ENCODE measurements around the gene DEK. TPM values are rescaled to one million over a fixed set of nuclear protein-coding genes. Genes with fewer than 3 reads are reported as not detected.

The DEK gene
- total RNA-seq, 1 experiment from 2014 or later: 260 TPM

GRCh38 chr6:18309046-18309445 is 44.7 kb upstream of the DEK start:
- H3K36me3 ChIP-seq (ENCODE audit: low read depth): no peaks in the 10 kb centered on the region
- no peak overlapping the region for H3K27ac ChIP-seq
- no peak overlapping the region for H2AFZ ChIP-seq
- H3K4me2 ChIP-seq: no peak overlapping the region
- H3K79me2 ChIP-seq (ENCODE audit: low read depth): no peaks in the 10 kb centered on the region
- CTCF ChIA-PET: no interaction called here
- intact Hi-C loops (cut with micrococcal nuclease; ENCODE audit: unreplicated experiment): no loop called here
- H3K4me1 ChIP-seq (replicated peaks; ENCODE audit: insufficient read depth): peaks cover 7% of the 10 kb centered on the region; the same call in 1 of the 2 replicates
- H3K9me2 ChIP-seq (ENCODE audit: insufficient read depth): no peaks in the 10 kb centered on the region
- no peak for DNase-seq
- TF ChIP-seq CTCF (conservative IDR thresholded peaks at IDR 0.05) (no peak), EZH2 (IDR thresholded peaks at IDR 0.05; ENCODE audit: low read depth) (no peak)
- no peaks in the 10 kb centered on the region for H3K27me3 ChIP-seq (ENCODE audit: insufficient read depth, low read depth)
- H3K4me3 ChIP-seq: no peak overlapping the region
- H3K9me3 ChIP-seq (ENCODE audit: insufficient read depth, low read depth): no peaks in the 10 kb centered on the region; the same call in 1 of the 2 replicates
- H4K20me1 ChIP-seq (ENCODE audit: insufficient read depth): no peaks in the 10 kb centered on the region
- H3F3A ChIP-seq (ENCODE audit: insufficient read depth, low read depth): peaks cover 6% of the 10 kb centered on the region; the same call in 1 of the 2 replicates
- POLR2A ChIA-PET (ENCODE audit: unreplicated experiment): no interaction called here
- BruUV-seq (replicated peaks): TSS peak; percentile 45

- H2AFZ ChIP-seq: no peak overlapping the region
- peaks cover 6% of the 10 kb centered on the region; the same call in 1 of the 2 replicates for H3F3A ChIP-seq (ENCODE audit: insufficient read depth, low read depth)
- BruUV-seq (replicated peaks): no TSS peak
Observed at GRCh38 chr6:18308070-18308735, 43.9 kb upstream of the DEK start.

GRCh38 chr6:18306977-18307376 is 42.6 kb upstream of the DEK start:
- Histone ChIP-seq H3K4me1 (replicated peaks; ENCODE audit: insufficient read depth) (peaks cover 7% of the 10 kb centered on the region; the same call in 1 of the 2 replicates), H4K20me1 (ENCODE audit: insufficient read depth) (no peaks in the 10 kb centered on the region), H3K36me3 (ENCODE audit: low read depth) (no peaks in the 10 kb centered on the region), H2AFZ (no peak overlapping the region), H3K79me2 (ENCODE audit: low read depth) (no peaks in the 10 kb centered on the region), H3K27me3 (ENCODE audit: insufficient read depth, low read depth) (no peaks in the 10 kb centered on the region), H3K9me2 (ENCODE audit: insufficient read depth) (no peaks in the 10 kb centered on the region), H3F3A (ENCODE audit: insufficient read depth, low read depth) (peaks cover 6% of the 10 kb centered on the region; the same call in 1 of the 2 replicates), H3K4me3 (no peak overlapping the region), H3K9me3 (ENCODE audit: insufficient read depth, low read depth) (no peaks in the 10 kb centered on the region; the same call in 1 of the 2 replicates), H3K27ac (no peak overlapping the region), H3K4me2 (no peak overlapping the region)
- CTCF ChIA-PET: interaction anchor here (0.7 kb wide), 1 partner anchor 726 kb away, joined by 3 read pairs; no protein-coding TSS in a partner anchor
- peak; percentile 61 to 72 for DNase-seq
- no TSS peak for BruUV-seq (replicated peaks)
- no peak for TF ChIP-seq CTCF (conservative IDR thresholded peaks at IDR 0.05)
- no peak for TF ChIP-seq EZH2 (IDR thresholded peaks at IDR 0.05; ENCODE audit: low read depth)
- POLR2A ChIA-PET (ENCODE audit: unreplicated experiment): interaction anchor here (0.7 kb wide), 3 partner anchors 64 to 591 kb away, joined by 3 to 11 read pairs (median 3); no protein-coding TSS in a partner anchor
- intact Hi-C loops (cut with micrococcal nuclease; ENCODE audit: unreplicated experiment): loop anchor here (2.0 kb wide), 1 partner anchor 42 kb away; the partner anchor contains the start of gene DEK

More at GRCh38 chr6:18308070-18308735, 43.9 kb upstream of the DEK start:
- intact Hi-C loops (cut with micrococcal nuclease; ENCODE audit: unreplicated experiment): no loop called here
- no peaks in the 10 kb centered on the region for H3K9me2 ChIP-seq (ENCODE audit: insufficient read depth)
- peak; percentile 12 to 78 for DNase-seq
- H3K4me1 ChIP-seq (replicated peaks; ENCODE audit: insufficient read depth): peaks cover 7% of the 10 kb centered on the region; the same call in 1 of the 2 replicates
- no peaks in the 10 kb centered on the region; the same call in 1 of the 2 replicates for H3K9me3 ChIP-seq (ENCODE audit: insufficient read depth, low read depth)
- POLR2A ChIA-PET (ENCODE audit: unreplicated experiment): interaction anchor here (0.5 to 0.7 kb wide), 3 partner anchors 22 to 90 kb away, joined by 4 to 12 read pairs (median 5); partner anchors contain the start of gene DEK
- H3K4me2 ChIP-seq: peak overlapping the region; percentile 12; the same call in 1 of the 2 replicates
- H3K27ac ChIP-seq: peak overlapping the region; percentile 51; the same call in 1 of the 2 replicates
- H3K79me2 ChIP-seq (ENCODE audit: low read depth): no peaks in the 10 kb centered on the region
- CTCF ChIA-PET: interaction anchor here (0.6 to 0.7 kb wide), 3 partner anchors 79 to 138 kb away, joined by 3 to 10 read pairs (median 3); partner anchors contain the start of gene RNF144B
- H3K36me3 ChIP-seq (ENCODE audit: low read depth): no peaks in the 10 kb centered on the region
- no peaks in the 10 kb centered on the region for H3K27me3 ChIP-seq (ENCODE audit: insufficient read depth, low read depth)
- TF ChIP-seq CTCF (conservative IDR thresholded peaks at IDR 0.05) (no peak), EZH2 (IDR thresholded peaks at IDR 0.05; ENCODE audit: low read depth) (no peak)
- no peak overlapping the region for H3K4me3 ChIP-seq
- H4K20me1 ChIP-seq (ENCODE audit: insufficient read depth): no peaks in the 10 kb centered on the region

All from PC-9 (cell line).